HG03378 (cell line): Measurements from ENCODE around the gene GSC.
"Not testable (repeated sequence)": the region's sequence is repeated elsewhere in the genome, so short reads cannot be mapped to it uniquely, and the experiment has no call there.

Experiments
- ATAC-seq: cut with Tn5 transposase; IDR thresholded peaks from one replicate; pipeline ENCODE4 v1.9.1; 2021; ENCODE audit warnings: mild to moderate bottlenecking, moderate library complexity; ENCODE audit not compliant: unreplicated experiment

GSC gene

GRCh38 chr14:94769391-94770250 is at the start of gene GSC:
TSS of gene GSC (minus strand) at chr14:94770113. CDS start at chr14:94770015, 98 bp downstream.
- no peak for ATAC-seq

GRCh38 chr14:94819531-94819930 is 49.6 kb upstream of the GSC start:
- ATAC-seq, result no peak

GRCh38 chr14:94816113-94816512 is 46.2 kb upstream of the GSC start:
- no peak for ATAC-seq

GRCh38 chr14:94805680-94806288 is 35.9 kb upstream of the GSC start:
- no peak for ATAC-seq

GRCh38 chr14:94801225-94801624 is 31.3 kb upstream of the GSC start:
- no peak for ATAC-seq

- ATAC-seq, result not testable (repeated sequence)
These were observed 30.9 kb upstream of the GSC start for GRCh38 chr14:94800764-94801163.

GRCh38 chr14:94797887-94798286 is 28.0 kb upstream of the GSC start:
- ATAC-seq, result no peak

GRCh38 chr14:94796278-94796677 is 26.4 kb upstream of the GSC start:
- ATAC-seq, result no peak

GRCh38 chr14:94795372-94795771 is 25.5 kb upstream of the GSC start:
- ATAC-seq, result no peak

GRCh38 chr14:94793901-94794300 is 24.0 kb upstream of the GSC start:
- ATAC-seq, result no peak

- no peak for ATAC-seq
These were observed 17.7 kb upstream of the GSC start for GRCh38 chr14:94787655-94788054.

GRCh38 chr14:94787092-94787491 is 17.2 kb upstream of the GSC start:
- no peak for ATAC-seq

GRCh38 chr14:94780536-94781399 is 10.9 kb upstream of the GSC start:
- ATAC-seq, result no peak

- no peak for ATAC-seq
These were observed 9.8 kb upstream of the GSC start for GRCh38 chr14:94779713-94780112.

GRCh38 chr14:94775871-94776210 is 5.9 kb upstream of the GSC start:
- no peak for ATAC-seq

GRCh38 chr14:94775091-94775870 is 5.4 kb upstream of the GSC start:
- no peak for ATAC-seq

GRCh38 chr14:94774344-94775090 is 4.6 kb upstream of the GSC start:
- ATAC-seq, result no peak

GRCh38 chr14:94773655-94774343 is 3.9 kb upstream of the GSC start:
- no peak for ATAC-seq

- no peak for ATAC-seq
These were observed 3.2 kb upstream of the GSC start for GRCh38 chr14:94773061-94773648.
